ENCODE measurements around the gene TSHZ2. TPM values are rescaled to one million over a fixed set of nuclear protein-coding genes. Genes with fewer than 3 reads are reported as not detected.

TSHZ2 gene
- total RNA-seq, 1 experiment from 2014 or later: 0.07 TPM

DNA sequence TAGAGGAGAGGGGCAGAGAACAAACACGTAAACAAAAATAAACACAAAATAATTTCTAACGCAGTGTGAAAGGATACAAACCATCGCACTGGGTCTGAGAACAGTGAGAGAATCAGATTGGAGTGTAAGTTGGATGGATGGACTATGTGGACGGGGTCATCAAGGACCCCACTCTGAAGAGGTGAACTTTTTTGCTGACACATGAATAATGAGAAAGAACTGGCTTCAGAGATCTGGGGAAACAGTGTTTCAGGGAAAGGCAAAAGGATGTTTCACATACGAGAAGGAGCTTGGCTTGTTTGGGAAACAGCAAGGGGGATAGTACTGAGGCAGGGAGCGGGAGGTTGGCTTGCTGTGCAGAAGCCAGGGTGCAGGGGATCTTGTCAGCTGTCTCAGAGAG is 326.1 kb downstream of the TSHZ2 start:
- H2BK20ac ChIP-seq (ENCODE audit: low read depth, low read length, poor library complexity, severe bottlenecking): no peak overlapping the region
- no peak overlapping the region for H4K91ac ChIP-seq (ENCODE audit: insufficient read length, low read depth, low read length)
- Mint-ChIP-seq H3K4me3 (no peak overlapping the region), H3K27ac (peak overlapping the region in 2 of 3 experiments; percentile 12 to 44; a peak in 3 of 7 replicates), H3K9me3 (no peaks in the 10 kb centered on the region), H3K4me1 (peaks cover 9 to 10% of the 10 kb centered on the region in 2 experiments), H3K27me3 (ENCODE audit: low read depth) (no peaks in the 10 kb centered on the region; the same call in 1 of the 2 replicates), H3K36me3 (ENCODE audit: insufficient read depth in 1 of 3, low read depth in 3 of 3) (no peaks in the 10 kb centered on the region)
- no peak overlapping the region for H2AK5ac ChIP-seq (ENCODE audit: insufficient read length, low read length)
- H2BK5ac ChIP-seq (ENCODE audit: insufficient read length, low read length): no peak overlapping the region
- no peak for DNase-seq
- H3K23me2 ChIP-seq (ENCODE audit: insufficient read length, low read depth, low read length, poor library complexity, severe bottlenecking): no peaks in the 10 kb centered on the region
- H3K79me2 ChIP-seq (ENCODE audit: insufficient read depth, low read length): no peaks in the 10 kb centered on the region
- H2BK15ac ChIP-seq (ENCODE audit: low read depth, low read length): no peak overlapping the region
- H3K14ac ChIP-seq (ENCODE audit: insufficient read depth, low read length): no peak overlapping the region
- H3K23ac ChIP-seq (ENCODE audit: insufficient read length, low read depth, low read length): no peak overlapping the region
- H3K27ac ChIP-seq (ENCODE audit: insufficient read length, low read depth, low read length): no peak overlapping the region
- H3K4ac ChIP-seq (ENCODE audit: low read depth, low read length): no peak overlapping the region
- H4K20me1 ChIP-seq (ENCODE audit: control insufficient read depth, insufficient read depth, insufficient read length): no peaks in the 10 kb centered on the region
- H2BK120ac ChIP-seq (ENCODE audit: low read depth, low read length, poor library complexity, severe bottlenecking): no peak overlapping the region
- no peak overlapping the region for H2AFZ ChIP-seq (ENCODE audit: low read length)
- no CpG with 5 or more reads among the region's 6 CpGs for WGBS (ENCODE audit: extremely low coverage, insufficient read length, low lambda C conversion rate)
- no peak overlapping the region for H3K9ac ChIP-seq (ENCODE audit: extremely low read depth, insufficient read length, low read length)
- no peak overlapping the region for H3K18ac ChIP-seq (ENCODE audit: insufficient read length, low read depth, low read length)
- no peaks in the 10 kb centered on the region for H3K4me1 ChIP-seq (ENCODE audit: insufficient read depth, low read length)
- TF ChIP-seq, protein P1, sequence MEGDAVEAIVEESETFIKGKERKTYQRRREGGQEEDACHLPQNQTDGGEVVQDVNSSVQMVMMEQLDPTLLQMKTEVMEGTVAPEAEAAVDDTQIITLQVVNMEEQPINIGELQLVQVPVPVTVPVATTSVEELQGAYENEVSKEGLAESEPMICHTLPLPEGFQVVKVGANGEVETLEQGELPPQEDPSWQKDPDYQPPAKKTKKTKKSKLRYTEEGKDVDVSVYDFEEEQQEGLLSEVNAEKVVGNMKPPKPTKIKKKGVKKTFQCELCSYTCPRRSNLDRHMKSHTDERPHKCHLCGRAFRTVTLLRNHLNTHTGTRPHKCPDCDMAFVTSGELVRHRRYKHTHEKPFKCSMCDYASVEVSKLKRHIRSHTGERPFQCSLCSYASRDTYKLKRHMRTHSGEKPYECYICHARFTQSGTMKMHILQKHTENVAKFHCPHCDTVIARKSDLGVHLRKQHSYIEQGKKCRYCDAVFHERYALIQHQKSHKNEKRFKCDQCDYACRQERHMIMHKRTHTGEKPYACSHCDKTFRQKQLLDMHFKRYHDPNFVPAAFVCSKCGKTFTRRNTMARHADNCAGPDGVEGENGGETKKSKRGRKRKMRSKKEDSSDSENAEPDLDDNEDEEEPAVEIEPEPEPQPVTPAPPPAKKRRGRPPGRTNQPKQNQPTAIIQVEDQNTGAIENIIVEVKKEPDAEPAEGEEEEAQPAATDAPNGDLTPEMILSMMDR (conservative IDR thresholded peaks at IDR 0.05): no peak
- no peak overlapping the region for H3T11ph ChIP-seq (ENCODE audit: low read length)
- H3K9me3 ChIP-seq (ENCODE audit: control insufficient read depth, low read depth, low read length): no peaks in the 10 kb centered on the region
- H3K4me2 ChIP-seq (ENCODE audit: insufficient read depth, insufficient read length, low read length): no peak overlapping the region
- no peaks in the 10 kb centered on the region for H3K79me1 ChIP-seq (ENCODE audit: insufficient read depth, low read depth, low read length, poor library complexity, severe bottlenecking)
- H2BK12ac ChIP-seq (ENCODE audit: insufficient read length, low read depth, low read length): no peak overlapping the region
- no peak overlapping the region for H4K8ac ChIP-seq (replicated peaks; ENCODE audit: insufficient read length, low read depth, low read length)
- no peak overlapping the region for H3K56ac ChIP-seq (ENCODE audit: insufficient read length, low read depth, low read length)
- no peaks in the 10 kb centered on the region for H3K27me3 ChIP-seq (ENCODE audit: insufficient read depth, low read length)
- H4K5ac ChIP-seq (ENCODE audit: insufficient read length, low read depth, low read length): no peak overlapping the region

Measured in H9 (cell line).